Mucosa of rectum (tissue), 2 donors: ENCODE data around the gene SHMT2.

Experiments used
- H3K27ac ChIP-seq, 2 donors: one replicate each; pipeline ENCODE4 v1.7.0; 2013; ENCODE audit warnings: inconsistent platforms in 2 of 2, low read depth in 2 of 2, low read length in 2 of 2
- H3K27me3 ChIP-seq, 2 donors: one replicate each; pipeline ENCODE4 v1.7.0; 2013; ENCODE audit warnings: low read length in 2 of 2; ENCODE audit not compliant: control insufficient read depth in 2 of 2, insufficient read depth in 2 of 2
- H3K36me3 ChIP-seq, 2 donors: one replicate each; pipeline ENCODE4 v1.7.0; 2013; ENCODE audit warnings: low read length in 2 of 2; ENCODE audit not compliant: control insufficient read depth in 2 of 2, insufficient read depth in 2 of 2
- H3K4me1 ChIP-seq, 2 donors: one replicate each; pipeline ENCODE4 v1.7.0; 2013; ENCODE audit warnings: low read length in 2 of 2, mild to moderate bottlenecking in 1 of 2; ENCODE audit not compliant: control insufficient read depth in 2 of 2, insufficient read depth in 2 of 2
- H3K4me3 ChIP-seq, 2 donors: one replicate each; pipeline ENCODE4 v1.7.0; 2013; ENCODE audit warnings: low read length in 2 of 2
- H3K9ac ChIP-seq, 2 donors: one replicate each; pipeline ENCODE4 v1.7.0; 2013; ENCODE audit warnings: low read length in 2 of 2, low read depth in 1 of 2, mild to moderate bottlenecking in 1 of 2
- H3K9me3 ChIP-seq, 2 donors: one replicate each; pipeline ENCODE4 v1.7.0; 2013; ENCODE audit warnings: low read length in 2 of 2; ENCODE audit not compliant: control insufficient read depth in 2 of 2
- donor health status: healthy.
- donor health status: Normal muscosa, but diverticular disease.

Gene SHMT2

GRCh38 chr12:57205186-57205585 is 24.3 kb upstream of the SHMT2 start:
- H3K4me3 ChIP-seq, result no peak overlapping the region
- no peak overlapping the region for H3K9ac ChIP-seq
- H3K27ac ChIP-seq, result no peak overlapping the region
- peaks cover 68 to 81% of the 10 kb centered on the region in 2 donors for H3K36me3 ChIP-seq
- H3K4me1 ChIP-seq, result no peaks in the 10 kb centered on the region
- H3K9me3 ChIP-seq, result no peaks in the 10 kb centered on the region
- H3K27me3 ChIP-seq, result no peaks in the 10 kb centered on the region

- peaks cover 66 to 83% of the 10 kb centered on the region in 2 donors for H3K36me3 ChIP-seq
- no peak overlapping the region for H3K4me3 ChIP-seq
- no peaks in the 10 kb centered on the region for H3K9me3 ChIP-seq
- H3K27ac ChIP-seq, result no peak overlapping the region
- no peaks in the 10 kb centered on the region for H3K27me3 ChIP-seq
- no peak overlapping the region for H3K9ac ChIP-seq
- H3K4me1 ChIP-seq, result no peaks in the 10 kb centered on the region
These were observed 23.6 kb upstream of the SHMT2 start for GRCh38 chr12:57205931-57206330.

GRCh38 chr12:57207731-57208630 is 21.5 kb upstream of the SHMT2 start:
- Histone ChIP-seq H3K27ac (no peak overlapping the region), H3K4me1 (no peaks in the 10 kb centered on the region), H3K9ac (no peak overlapping the region), H3K9me3 (no peaks in the 10 kb centered on the region), H3K4me3 (no peak overlapping the region), H3K36me3 (peaks cover 57 to 76% of the 10 kb centered on the region in 2 donors), H3K27me3 (no peaks in the 10 kb centered on the region)

- Histone ChIP-seq H3K27ac (no peak overlapping the region), H3K9ac (no peak overlapping the region), H3K4me3 (no peak overlapping the region), H3K27me3 (no peaks in the 10 kb centered on the region), H3K4me1 (peaks cover 0 to 4% of the 10 kb centered on the region in 2 donors), H3K9me3 (no peaks in the 10 kb centered on the region), H3K36me3 (peaks cover 49 to 70% of the 10 kb centered on the region in 2 donors)
These were observed 20.8 kb upstream of the SHMT2 start for GRCh38 chr12:57208631-57209282.

GRCh38 chr12:57209916-57210315 is 19.6 kb upstream of the SHMT2 start:
- Histone ChIP-seq H3K27ac (no peak overlapping the region), H3K4me3 (no peak overlapping the region), H3K27me3 (peaks cover 4 to 5% of the 10 kb centered on the region in 2 donors), H3K9me3 (no peaks in the 10 kb centered on the region), H3K36me3 (peaks cover 39 to 63% of the 10 kb centered on the region in 2 donors), H3K9ac (no peak overlapping the region), H3K4me1 (peaks cover 3 to 7% of the 10 kb centered on the region in 2 donors)

- no peak overlapping the region for H3K27ac ChIP-seq
- peaks cover 34 to 58% of the 10 kb centered on the region in 2 donors for H3K36me3 ChIP-seq
- H3K4me1 ChIP-seq, result peaks cover 3 to 7% of the 10 kb centered on the region in 2 donors
- no peak overlapping the region for H3K4me3 ChIP-seq
- H3K9me3 ChIP-seq, result no peaks in the 10 kb centered on the region
- peaks cover 9 to 10% of the 10 kb centered on the region in 2 donors for H3K27me3 ChIP-seq
- no peak overlapping the region for H3K9ac ChIP-seq
These were observed 19.1 kb upstream of the SHMT2 start for GRCh38 chr12:57210461-57210860.

- no peak overlapping the region for H3K4me3 ChIP-seq
- no peak overlapping the region for H3K9ac ChIP-seq
- H3K9me3 ChIP-seq, result no peaks in the 10 kb centered on the region
- H3K36me3 ChIP-seq, result peaks cover 27 to 51% of the 10 kb centered on the region in 2 donors
- peaks cover 15 to 16% of the 10 kb centered on the region in 2 donors for H3K27me3 ChIP-seq
- H3K4me1 ChIP-seq, result peaks cover 7 to 11% of the 10 kb centered on the region in 2 donors
- no peak overlapping the region for H3K27ac ChIP-seq
These were observed 18.4 kb upstream of the SHMT2 start for GRCh38 chr12:57210926-57211692.

- H3K27ac ChIP-seq, result no peak overlapping the region
These were observed 17.5 kb upstream of the SHMT2 start for GRCh38 chr12:57211791-57212700.

GRCh38 chr12:57212701-57213057 is 16.8 kb upstream of the SHMT2 start:
- Histone ChIP-seq H3K27me3 (peaks cover 21 to 28% of the 10 kb centered on the region in 2 donors), H3K4me3 (no peak overlapping the region), H3K4me1 (peaks cover 15 to 21% of the 10 kb centered on the region in 2 donors), H3K9ac (no peak overlapping the region), H3K9me3 (no peaks in the 10 kb centered on the region), H3K36me3 (peaks cover 19 to 41% of the 10 kb centered on the region in 2 donors), H3K27ac (no peak overlapping the region)

More at GRCh38 chr12:57211791-57212700, 17.5 kb upstream of the SHMT2 start:
- H3K4me1 ChIP-seq, result peaks cover 10 to 16% of the 10 kb centered on the region in 2 donors
- no peak overlapping the region for H3K4me3 ChIP-seq
- peaks cover 22 to 45% of the 10 kb centered on the region in 2 donors for H3K36me3 ChIP-seq
- peaks cover 15 to 22% of the 10 kb centered on the region in 2 donors for H3K27me3 ChIP-seq
- no peak overlapping the region for H3K9ac ChIP-seq
- no peaks in the 10 kb centered on the region for H3K9me3 ChIP-seq
